SU-DHL-6 (cell line): ENCODE measurements around the gene TTC38.

ENCODE experiments used
- H2AFZ ChIP-seq: fragments of 200-600 bp; sonication (generic); 2 replicates; pipeline ENCODE4 v1.6.1; 2014; ENCODE audit warnings: low read depth, mild to moderate bottlenecking, moderate library complexity, mixed read lengths, antibody characterized with exemption, low read length; ENCODE audit not compliant: severe bottlenecking
- H3F3A ChIP-seq: fragments of 200-600 bp; shearing (Covaris generic); 2 replicates; pipeline ENCODE4 v1.6.0; 2016; ENCODE audit warnings: antibody characterized with exemption, mild to moderate bottlenecking; ENCODE audit not compliant: insufficient read depth
- H3K27ac ChIP-seq: fragments of 200-600 bp; sonication (generic); 2 replicates; pipeline ENCODE4 v1.5.1; 2016; ENCODE audit warnings: low read depth, mild to moderate bottlenecking, low read length, moderate library complexity, mixed read lengths
- H3K27me3 ChIP-seq: fragments of 200-600 bp; sonication (generic), shearing (Covaris generic); 2 replicates; pipeline ENCODE4 v1.6.0; 2014; ENCODE audit warnings: mild to moderate bottlenecking, low read length
- H3K36me3 ChIP-seq: fragments of 200-600 bp; sonication (generic); 2 replicates; pipeline ENCODE4 v1.6.1; 2014; ENCODE audit warnings: mild to moderate bottlenecking, low read length, mixed read lengths
- H3K4me2 ChIP-seq: fragments of 300-600, 200-600 bp; shearing (Covaris generic), sonication (generic); 2 replicates; pipeline ENCODE4 v1.6.0; 2014; ENCODE audit warnings: low read length, low read depth, mild to moderate bottlenecking; ENCODE audit not compliant: poor library complexity, severe bottlenecking
- H3K4me3 ChIP-seq: fragments of 200-600 bp; sonication (generic); 2 replicates; pipeline ENCODE4 v1.5.1; 2014; ENCODE audit warnings: antibody characterized with exemption, low read length, mild to moderate bottlenecking, mixed read lengths; ENCODE audit not compliant: insufficient read depth, poor library complexity, severe bottlenecking
- H3K79me2 ChIP-seq: fragments of 200-600 bp; sonication (generic); 2 replicates; pipeline ENCODE4 v1.6.1; 2014; ENCODE audit warnings: mild to moderate bottlenecking, low read length, moderate library complexity; ENCODE audit not compliant: insufficient read depth
- H3K9ac ChIP-seq: fragments of 200-600 bp; sonication (generic); 2 replicates; pipeline ENCODE4 v1.7.0; 2014; ENCODE audit warnings: mild to moderate bottlenecking, low read length
- H3K9me2 ChIP-seq: fragments of 200-600 bp; sonication (generic); replicated peaks from 2 replicates; pipeline ENCODE4 v1.6.1; 2014; ENCODE audit warnings: low read length; ENCODE audit not compliant: insufficient read depth
- H3K9me3 ChIP-seq: fragments of 200-600 bp; sonication (generic); 2 replicates; pipeline ENCODE4 v1.6.1; 2014; ENCODE audit warnings: low read length, mixed read lengths; ENCODE audit not compliant: insufficient read depth
- H4K20me1 ChIP-seq: fragments of 200-600 bp; sonication (generic); 2 replicates; pipeline ENCODE4 v1.6.1; 2014; ENCODE audit warnings: low read depth, mild to moderate bottlenecking, antibody characterized with exemption, low read length, moderate library complexity, mixed read lengths
- CTCF ChIP-seq: fragments of 200-600 bp; sonication (generic); IDR thresholded peaks from one replicate; pipeline ENCODE4 v1.5.1; 2017; ENCODE audit warnings: antibody characterized with exemption, mild to moderate bottlenecking, low read length, moderate library complexity; ENCODE audit not compliant: insufficient read depth, poor library complexity, severe bottlenecking
- EZH2phosphoT487 ChIP-seq: fragments of 200-600 bp; sonication (generic), shearing (Covaris generic); conservative IDR thresholded peaks from 2 replicates; pipeline ENCODE4 v1.6.1; 2018; ENCODE audit warnings: mild to moderate bottlenecking, antibody characterized with exemption, low read length, moderate library complexity, mixed read lengths

TTC38 gene

GRCh38 chr22:46289244-46289891, 21.6 kb downstream of the TTC38 start:
- Histone ChIP-seq H3F3A (no peaks in the 10 kb centered on the region), H4K20me1 (no peaks in the 10 kb centered on the region), H3K27ac (no peak overlapping the region), H2AFZ (no peak overlapping the region), H3K9ac (no peak overlapping the region), H3K4me3 (no peak overlapping the region), H3K9me3 (no peaks in the 10 kb centered on the region), H3K4me2 (no peak overlapping the region), H3K9me2 (no peaks in the 10 kb centered on the region), H3K79me2 (no peaks in the 10 kb centered on the region), H3K27me3 (no peaks in the 10 kb centered on the region), H3K36me3 (no peaks in the 10 kb centered on the region)
- no peak for TF ChIP-seq EZH2phosphoT487
- no peak for TF ChIP-seq CTCF

GRCh38 chr22:46290121-46290842, 22.5 kb downstream of the TTC38 start:
- Histone ChIP-seq H3F3A (no peaks in the 10 kb centered on the region), H2AFZ (no peak overlapping the region), H3K4me2 (no peak overlapping the region), H3K79me2 (no peaks in the 10 kb centered on the region), H3K27ac (no peak overlapping the region), H3K36me3 (no peaks in the 10 kb centered on the region), H4K20me1 (no peaks in the 10 kb centered on the region), H3K9me3 (no peaks in the 10 kb centered on the region), H3K4me3 (no peak overlapping the region), H3K9me2 (no peaks in the 10 kb centered on the region), H3K27me3 (no peaks in the 10 kb centered on the region), H3K9ac (no peak overlapping the region)
- TF ChIP-seq CTCF (no peak), EZH2phosphoT487 (no peak)

GRCh38 chr22:46290843-46291785, 23.3 kb downstream of the TTC38 start:
- Histone ChIP-seq H3K36me3 (no peaks in the 10 kb centered on the region), H3K9me3 (no peaks in the 10 kb centered on the region), H4K20me1 (no peaks in the 10 kb centered on the region), H2AFZ (no peak overlapping the region), H3K4me3 (no peak overlapping the region), H3F3A (no peaks in the 10 kb centered on the region), H3K4me2 (no peak overlapping the region), H3K9me2 (no peaks in the 10 kb centered on the region), H3K27ac (no peak overlapping the region), H3K9ac (no peak overlapping the region), H3K79me2 (no peaks in the 10 kb centered on the region), H3K27me3 (no peaks in the 10 kb centered on the region)
- TF ChIP-seq EZH2phosphoT487 (no peak), CTCF (no peak)
